SIG-M5 (cell line): ENCODE results near the gene TINAG.

Source experiments
- DNase-seq: peaks from one replicate; lab custom pipeline; 2025; lab: John Stamatoyannopoulos, UW

The TINAG gene

GRCh38 chr6:54428431-54428830 lies 120.2 kb downstream of the TINAG start:
- no peak for DNase-seq

GRCh38 chr6:54431466-54431865 lies 123.2 kb downstream of the TINAG start:
- DNase-seq, result no peak
